Measurements from ENCODE around the gene MTAP.

Gene MTAP

GRCh38 chr9:21810388-21810787, 8.0 kb downstream of the MTAP start:
- H3K4me3 ChIP-seq (ENCODE audit: low read length, poor library complexity, severe bottlenecking): no peak overlapping the region
- no peaks in the 10 kb centered on the region for H3K27me3 ChIP-seq (ENCODE audit: insufficient read depth, low read length, poor library complexity, severe bottlenecking)
- no peaks in the 10 kb centered on the region for H3K9me2 ChIP-seq (replicated peaks; ENCODE audit: low read depth, low read length)
- H3K79me2 ChIP-seq (ENCODE audit: insufficient read depth, low read length): peaks cover 59% of the 10 kb centered on the region
- no peak overlapping the region for H2AFZ ChIP-seq (ENCODE audit: low read length)
- no peak overlapping the region for H3K9ac ChIP-seq (ENCODE audit: low read depth, low read length, poor library complexity, severe bottlenecking)
- peaks cover 30% of the 10 kb centered on the region for H4K20me1 ChIP-seq (ENCODE audit: insufficient read depth, low read length, poor library complexity, severe bottlenecking)
- peaks cover 8% of the 10 kb centered on the region; the same call in 1 of the 2 replicates for H3K36me3 ChIP-seq (ENCODE audit: insufficient read depth, low read length)
- peaks cover 23% of the 10 kb centered on the region for H3K4me1 ChIP-seq (ENCODE audit: insufficient read depth, low read length, poor library complexity, severe bottlenecking)
- TF ChIP-seq CTCF (conservative IDR thresholded peaks at IDR 0.05; ENCODE audit: low read length): no peak
- H3K9me3 ChIP-seq (ENCODE audit: insufficient read depth, low read depth, low read length): no peaks in the 10 kb centered on the region
- no peaks in the 10 kb centered on the region for H3F3A ChIP-seq (ENCODE audit: low read depth)
- peak overlapping the region; percentile 16 for H3K4me2 ChIP-seq (ENCODE audit: low read depth, low read length, poor library complexity, severe bottlenecking)

DNA sequence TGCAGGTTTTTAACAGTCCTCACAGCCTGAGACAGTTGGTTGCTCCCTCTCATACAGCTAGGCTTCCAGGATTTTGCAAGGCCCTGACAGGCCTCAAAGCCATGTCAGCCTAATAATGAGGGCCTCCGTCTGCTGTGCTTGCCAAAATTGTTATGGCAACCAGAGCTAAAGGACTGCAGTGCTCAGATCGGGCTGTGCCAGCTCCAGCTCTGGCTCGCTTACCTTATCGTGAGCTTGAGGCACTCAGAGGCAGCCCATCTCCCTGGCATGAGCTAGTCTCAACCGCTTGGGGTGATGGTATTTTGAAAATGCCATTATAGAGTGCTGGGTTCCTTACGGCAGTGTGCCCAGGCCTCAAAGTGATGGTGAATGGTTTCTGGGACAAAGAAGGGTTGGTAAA, 8.4 kb downstream of the MTAP start:
- Histone ChIP-seq H4K20me1 (ENCODE audit: insufficient read depth, low read length, poor library complexity, severe bottlenecking) (peaks cover 26% of the 10 kb centered on the region), H3K36me3 (ENCODE audit: insufficient read depth, low read length) (peaks cover 13% of the 10 kb centered on the region; the same call in 1 of the 2 replicates), H3K27me3 (ENCODE audit: insufficient read depth, low read length, poor library complexity, severe bottlenecking) (no peaks in the 10 kb centered on the region), H3K4me1 (ENCODE audit: insufficient read depth, low read length, poor library complexity, severe bottlenecking) (peaks cover 18% of the 10 kb centered on the region), H3K4me3 (ENCODE audit: low read length, poor library complexity, severe bottlenecking) (no peak overlapping the region), H2AFZ (ENCODE audit: low read length) (no peak overlapping the region), H3F3A (ENCODE audit: low read depth) (no peaks in the 10 kb centered on the region), H3K9me2 (replicated peaks; ENCODE audit: low read depth, low read length) (no peaks in the 10 kb centered on the region), H3K4me2 (ENCODE audit: low read depth, low read length, poor library complexity, severe bottlenecking) (no peak overlapping the region), H3K9me3 (ENCODE audit: insufficient read depth, low read depth, low read length) (no peaks in the 10 kb centered on the region), H3K79me2 (ENCODE audit: insufficient read depth, low read length) (peaks cover 59% of the 10 kb centered on the region), H3K9ac (ENCODE audit: low read depth, low read length, poor library complexity, severe bottlenecking) (no peak overlapping the region)
- no peak for TF ChIP-seq CTCF (conservative IDR thresholded peaks at IDR 0.05; ENCODE audit: low read length)
- TF ChIP-seq EZH2phosphoT487 (IDR thresholded peaks at IDR 0.05; ENCODE audit: borderline replicate concordance): no peak

- H3K36me3 ChIP-seq (ENCODE audit: insufficient read depth, low read length): peaks cover 24% of the 10 kb centered on the region; the same call in 1 of the 2 replicates
- H3K4me1 ChIP-seq (ENCODE audit: insufficient read depth, low read length, poor library complexity, severe bottlenecking): peaks cover 11% of the 10 kb centered on the region
- H3K9me2 ChIP-seq (replicated peaks; ENCODE audit: low read depth, low read length): no peaks in the 10 kb centered on the region
- H3K4me2 ChIP-seq (ENCODE audit: low read depth, low read length, poor library complexity, severe bottlenecking): no peak overlapping the region
- H4K20me1 ChIP-seq (ENCODE audit: insufficient read depth, low read length, poor library complexity, severe bottlenecking): peaks cover 23% of the 10 kb centered on the region
- no peaks in the 10 kb centered on the region for H3F3A ChIP-seq (ENCODE audit: low read depth)
- TF ChIP-seq CTCF (conservative IDR thresholded peaks at IDR 0.05; ENCODE audit: low read length) (no peak), EZH2phosphoT487 (IDR thresholded peaks at IDR 0.05; ENCODE audit: borderline replicate concordance) (no peak)
- H3K27me3 ChIP-seq (ENCODE audit: insufficient read depth, low read length, poor library complexity, severe bottlenecking): no peaks in the 10 kb centered on the region
- H3K9me3 ChIP-seq (ENCODE audit: insufficient read depth, low read depth, low read length): no peaks in the 10 kb centered on the region
- peaks cover 50% of the 10 kb centered on the region for H3K79me2 ChIP-seq (ENCODE audit: insufficient read depth, low read length)
- H2AFZ ChIP-seq (ENCODE audit: low read length): no peak overlapping the region
- H3K9ac ChIP-seq (ENCODE audit: low read depth, low read length, poor library complexity, severe bottlenecking): no peak overlapping the region
- H3K4me3 ChIP-seq (ENCODE audit: low read length, poor library complexity, severe bottlenecking): no peak overlapping the region
Measured at GRCh38 chr9:21811914-21812313, 9.5 kb downstream of the MTAP start.
